HEK293 (cell line): ENCODE data around the gene IQSEC1.
A peak's percentile ranks its signal among the peaks of the same experiment; 100 is the strongest.

Experiments
- CTCF ChIA-PET: fragments of 350-600 bp; formaldehyde crosslinking; extraction: SDS; loops from one replicate; lab custom pipeline; 2021; ENCODE audit warnings: antibody characterized with exemption; lab: Yijun Ruan, JAX
- POLR2A ChIA-PET: fragments of 300-600 bp; formaldehyde crosslinking; extraction: SDS; loops from one replicate; lab custom pipeline; 2020; ENCODE audit warnings: antibody characterized with exemption, inconsistent platforms; lab: Yijun Ruan, JAX
- H3K27ac ChIP-seq: fragments of 200-500 bp; sonication (Bioruptor generic); 2 replicates; pipeline ENCODE4 v1.5.1; 2014; ENCODE audit warnings: low read depth, low read length, control low read depth, inconsistent platforms; ENCODE audit errors: extremely low read depth
- H3K36me3 ChIP-seq, 2 experiments: fragments of 200-500 bp in 1 of 2; sonication (Bioruptor generic) in 1 of 2; 1 replicate in 1 of 2; 2 replicates in 1 of 2; pipeline ENCODE4 v1.5.1; 2014 to 2017; ENCODE audit warnings: inconsistent platforms in 2 of 2, low read length in 2 of 2; ENCODE audit not compliant: control insufficient read depth in 2 of 2, insufficient read depth in 1 of 2
- H3K4me1 ChIP-seq: fragments of 200-500 bp; sonication (Bioruptor generic); 2 replicates; pipeline ENCODE4 v1.5.1; 2014; ENCODE audit warnings: mild to moderate bottlenecking, low read length, inconsistent platforms; ENCODE audit not compliant: control insufficient read depth, insufficient read depth
- H3K4me3 ChIP-seq: 2 replicates; pipeline ENCODE4 v1.5.1; 2011; ENCODE audit warnings: low read depth, mild to moderate bottlenecking, control low read depth, low read length, moderate library complexity
- H3K9me3 ChIP-seq: fragments of 200-500 bp; sonication (Bioruptor generic); 2 replicates; pipeline ENCODE4 v1.5.1; 2014; ENCODE audit warnings: low read depth, low read length, inconsistent platforms; ENCODE audit not compliant: control insufficient read depth, insufficient read depth
- KLF1 ChIP-seq: fragments of 450-650 bp; formaldehyde crosslinking; IDR thresholded peaks from 2 replicates; pipeline ENCODE4 v1.5.1; 2016; ENCODE audit warnings: missing biosample characterization, missing genetic modification characterization
- KLF16 ChIP-seq: fragments of 450-650 bp; formaldehyde crosslinking; IDR thresholded peaks from 2 replicates; pipeline ENCODE4 v1.5.1; 2017; ENCODE audit warnings: missing biosample characterization, missing genetic modification characterization
- KLF7 ChIP-seq: fragments of 450-650 bp; formaldehyde crosslinking; IDR thresholded peaks from 2 replicates; pipeline ENCODE4 v1.5.1; 2016; ENCODE audit warnings: missing biosample characterization, missing genetic modification characterization, borderline replicate concordance
- OVOL3 ChIP-seq: fragments of 450-650 bp; formaldehyde crosslinking; IDR thresholded peaks from 2 replicates; pipeline ENCODE4 v1.5.1; 2016; ENCODE audit warnings: missing biosample characterization, missing genetic modification characterization
- SCRT2 ChIP-seq: fragments of 450-650 bp; formaldehyde crosslinking; IDR thresholded peaks from 2 replicates; pipeline ENCODE4 v1.5.1; 2016; ENCODE audit warnings: missing biosample characterization, missing genetic modification characterization
- YY1 ChIP-seq: fragments of 450-650 bp; formaldehyde crosslinking; IDR thresholded peaks from 2 replicates; pipeline ENCODE4 v1.5.1; 2018; ENCODE audit warnings: missing biosample characterization, missing genetic modification characterization
- ZBTB17 ChIP-seq: fragments of 450-650 bp; formaldehyde crosslinking; IDR thresholded peaks from 2 replicates; pipeline ENCODE4 v1.5.1; 2016; ENCODE audit warnings: missing biosample characterization, missing genetic modification characterization
- ZFHX2 ChIP-seq: fragments of 450-650 bp; formaldehyde crosslinking; conservative IDR thresholded peaks from 2 replicates; pipeline ENCODE4 v1.5.1; 2016; ENCODE audit warnings: missing biosample characterization, missing genetic modification characterization
- ZNF132 ChIP-seq: fragments of 450-650 bp; formaldehyde crosslinking; IDR thresholded peaks from 2 replicates; pipeline ENCODE4 v1.5.1; 2017; ENCODE audit warnings: missing biosample characterization, missing genetic modification characterization, borderline replicate concordance
- ZNF146 ChIP-seq: fragments of 450-650 bp; formaldehyde crosslinking; IDR thresholded peaks from 2 replicates; pipeline ENCODE4 v1.5.1; 2016; ENCODE audit warnings: missing biosample characterization, missing genetic modification characterization
- ZNF2 ChIP-seq: fragments of 450-650 bp; formaldehyde crosslinking; IDR thresholded peaks from 2 replicates; pipeline ENCODE4 v1.5.1; 2016; ENCODE audit warnings: missing biosample characterization, missing genetic modification characterization
- ZNF23 ChIP-seq: fragments of 450-650 bp; formaldehyde crosslinking; IDR thresholded peaks from 2 replicates; pipeline ENCODE4 v1.5.1; 2016; ENCODE audit warnings: missing biosample characterization, missing genetic modification characterization, borderline replicate concordance
- ZNF26 ChIP-seq: fragments of 450-650 bp; formaldehyde crosslinking; IDR thresholded peaks from 2 replicates; pipeline ENCODE4 v1.5.1; 2016; ENCODE audit warnings: missing biosample characterization, missing genetic modification characterization
- ZNF324 ChIP-seq: fragments of 450-650 bp; formaldehyde crosslinking; IDR thresholded peaks from 2 replicates; pipeline ENCODE4 v1.5.1; 2016; ENCODE audit warnings: missing biosample characterization, missing genetic modification characterization
- ZNF362 ChIP-seq: fragments of 450-650 bp; formaldehyde crosslinking; IDR thresholded peaks from 2 replicates; pipeline ENCODE4 v1.5.1; 2016; ENCODE audit warnings: missing biosample characterization, missing genetic modification characterization
- ZNF37A ChIP-seq: fragments of 450-650 bp; IDR thresholded peaks from 2 replicates; pipeline ENCODE4 v1.5.1; 2018; ENCODE audit warnings: missing biosample characterization, missing genetic modification characterization
- ZNF404 ChIP-seq: fragments of 450-650 bp; formaldehyde crosslinking; IDR thresholded peaks from 2 replicates; pipeline ENCODE4 v1.5.1; 2017; ENCODE audit warnings: missing biosample characterization, missing genetic modification characterization
- ZNF600 ChIP-seq: fragments of 450-650 bp; formaldehyde crosslinking; IDR thresholded peaks from 2 replicates; pipeline ENCODE4 v1.5.1; 2016; ENCODE audit warnings: missing biosample characterization, missing genetic modification characterization
- ZNF639 ChIP-seq: fragments of 450-650 bp; formaldehyde crosslinking; IDR thresholded peaks from 2 replicates; pipeline ENCODE4 v1.5.1; 2016; ENCODE audit warnings: missing biosample characterization, missing genetic modification characterization
- ZNF785 ChIP-seq: fragments of 450-650 bp; formaldehyde crosslinking; IDR thresholded peaks from 2 replicates; pipeline ENCODE4 v1.5.1; 2016; ENCODE audit warnings: missing biosample characterization, missing genetic modification characterization
- ZNF830 ChIP-seq: fragments of 450-650 bp; IDR thresholded peaks from 2 replicates; pipeline ENCODE4 v1.5.0; 2018; ENCODE audit warnings: missing biosample characterization, missing genetic modification characterization, low read depth, mild to moderate bottlenecking, moderate library complexity
- ZSCAN16 ChIP-seq: fragments of 450-650 bp; formaldehyde crosslinking; IDR thresholded peaks from 2 replicates; pipeline ENCODE4 v1.5.1; 2016; ENCODE audit warnings: missing biosample characterization, missing genetic modification characterization
- ZSCAN30 ChIP-seq: fragments of 450-650 bp; IDR thresholded peaks from 2 replicates; pipeline ENCODE4 v1.5.1; 2018; ENCODE audit warnings: missing biosample characterization, mild to moderate bottlenecking, missing genetic modification characterization, moderate library complexity

IQSEC1 gene

GRCh38 chr3:12947504-12948369 is 125.5 kb downstream of the IQSEC1 start (continued):
- TF ChIP-seq KLF7 (tag by site-specific recombination): 0 out of 2 replicates have a peak, but pooled peaks have one; percentile 33
- peak; percentile 39; the same call in 1 of the 2 replicates for TF ChIP-seq KLF1 (tag by site-specific recombination)
- no peak for TF ChIP-seq ZNF600 (tag by site-specific recombination)
- TF ChIP-seq SCRT2: no peak

GRCh38 chr3:12946649-12947316 is 126.4 kb downstream of the IQSEC1 start:
- TF ChIP-seq YY1 (no peak), ZNF37A (tag by site-specific recombination) (no peak), KLF16 (tag by site-specific recombination) (no peak), OVOL3 (tag by site-specific recombination) (no peak), ZBTB17 (tag by site-specific recombination) (peak; percentile 99), ZNF600 (tag by site-specific recombination) (peak; percentile 83), ZFHX2 (tag by site-specific recombination) (no peak), ZNF324 (tag by site-specific recombination) (no peak), ZNF404 (no peak), ZNF830 (tag by site-specific recombination) (no peak), ZNF132 (tag by site-specific recombination) (no peak), ZNF146 (tag by site-specific recombination) (no peak), ZNF23 (peak; percentile 79; the same call in 1 of the 2 replicates), ZNF26 (tag by site-specific recombination) (no peak), SCRT2 (no peak), ZSCAN30 (tag by site-specific recombination) (no peak), ZNF785 (tag by site-specific recombination) (no peak), ZSCAN16 (tag by site-specific recombination) (no peak), KLF1 (tag by site-specific recombination) (no peak), ZNF362 (tag by site-specific recombination) (no peak), ZNF639 (tag by site-specific recombination) (no peak), ZNF2 (tag by site-specific recombination) (no peak)
- H3K4me1 ChIP-seq: peaks cover 6% of the 10 kb centered on the region
- CTCF ChIA-PET: interaction anchor here (1.8 kb wide), 1 partner anchor 37 kb away, joined by 9 read pairs; no protein-coding TSS in a partner anchor
- H3K27ac ChIP-seq: no peak overlapping the region
- no peaks in the 10 kb centered on the region for H3K36me3 ChIP-seq
- H3K9me3 ChIP-seq: no peaks in the 10 kb centered on the region
- POLR2A ChIA-PET: no interaction called here
- H3K4me3 ChIP-seq: no peak overlapping the region
